ENCODE results near the gene MKX. TPM values are rescaled to one million over a fixed set of nuclear protein-coding genes. Genes with fewer than 3 reads are reported as not detected.

Gene MKX
- total RNA-seq, 1 donor from 2014 or later: not detected

DNA sequence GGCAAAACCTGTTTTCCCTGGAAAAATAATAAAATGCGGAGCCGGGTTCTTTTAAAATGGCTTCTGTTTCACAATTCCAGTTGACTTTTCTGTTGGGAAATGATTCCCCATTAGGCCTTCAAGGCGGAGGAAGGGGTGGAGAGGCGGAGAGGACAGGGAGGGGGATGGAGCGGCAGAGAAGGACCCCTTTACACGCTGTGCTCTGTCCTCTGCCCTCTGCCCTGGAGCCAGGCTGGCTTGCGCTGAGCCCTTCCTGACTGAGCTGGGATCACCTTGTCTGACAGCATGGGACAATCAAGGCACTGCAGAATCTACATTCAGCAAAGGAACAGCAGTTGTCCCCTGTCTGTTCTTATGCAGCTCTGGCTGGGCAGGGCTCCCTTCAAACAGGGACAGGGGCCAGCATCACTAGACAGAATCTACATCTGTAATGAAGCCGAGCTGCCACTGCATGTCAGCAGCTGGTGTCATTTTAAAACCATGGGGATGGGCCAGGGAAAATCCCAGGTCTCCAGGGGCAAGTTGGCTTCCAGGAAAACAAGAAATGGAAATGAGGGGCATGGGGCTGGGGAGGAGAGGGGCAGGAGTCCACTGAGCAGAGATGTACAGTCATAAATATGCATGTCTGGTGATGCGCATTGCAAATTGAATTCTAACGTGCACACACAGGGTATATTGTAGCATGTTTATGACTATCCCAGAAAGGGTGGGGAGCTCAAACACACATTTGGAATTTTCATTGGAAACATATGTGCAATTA, 120.0 kb downstream of the MKX start:
- H3K36me3 Mint-ChIP-seq (ENCODE audit: low read depth): no peaks in the 10 kb centered on the region
- H3K4me1 Mint-ChIP-seq (ENCODE audit: low read depth): no peaks in the 10 kb centered on the region
- intact Hi-C loops (cut with micrococcal nuclease): no loop called here
- H3K27ac Mint-ChIP-seq: no peak overlapping the region
- no peaks in the 10 kb centered on the region for H3K9me3 Mint-ChIP-seq
- no peak for DNase-seq (ENCODE audit: low spot score)
- H3K4me3 Mint-ChIP-seq (ENCODE audit: low read depth): no peak overlapping the region
- H3K27me3 Mint-ChIP-seq (ENCODE audit: low read depth): peaks cover 7% of the 10 kb centered on the region

DNA sequence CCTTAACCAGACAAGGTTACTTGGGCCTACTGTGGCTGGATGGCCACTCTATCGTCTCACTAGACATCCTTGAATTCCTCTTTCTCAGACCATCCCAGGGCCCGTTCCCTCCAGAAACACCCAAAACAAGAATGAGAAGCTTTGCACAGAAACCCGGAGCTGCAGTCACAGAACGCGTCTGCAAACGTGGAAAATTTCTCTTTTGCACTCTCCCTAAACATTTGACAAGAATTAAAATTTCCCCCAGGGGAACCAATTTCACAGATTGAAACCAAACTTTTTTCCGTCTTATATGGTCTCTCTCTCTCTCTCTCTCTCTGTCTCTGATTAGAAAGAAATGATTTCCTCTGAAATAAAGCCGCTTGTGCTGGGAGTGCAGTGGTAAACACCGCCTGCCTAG, 120.7 kb downstream of the MKX start:
- Mint-ChIP-seq H3K4me1 (ENCODE audit: low read depth) (no peaks in the 10 kb centered on the region), H3K36me3 (ENCODE audit: low read depth) (no peaks in the 10 kb centered on the region), H3K9me3 (no peaks in the 10 kb centered on the region), H3K4me3 (ENCODE audit: low read depth) (no peak overlapping the region), H3K27ac (no peak overlapping the region), H3K27me3 (ENCODE audit: low read depth) (peaks cover 7% of the 10 kb centered on the region)
- intact Hi-C loops (cut with micrococcal nuclease): no loop called here
- DNase-seq (ENCODE audit: low spot score): no peak

Other genes starting within 250 kb of the MKX start
- 55.9 and 56.4 TPM in 2 replicates for gene RAB18, start 241.5 kb downstream of the MKX start, total RNA-seq

All from activated T-helper 2 cell treated with anti-CD3 and anti-CD28 coated beads, Interferon-gamma antibody, Interleukin-2, Interleukin-4, amounts not matched to agents 10 μg/mL and 5 μg/mL and 100 μg/mL, durations not matched to agents 14 hours and 24 hours and 36 hours (primary cell).